GM19463 (cell line): Measurements from ENCODE around the gene NPR2.
A peak's percentile ranks its signal among the peaks of the same experiment; 100 is the strongest.

Experiments used
- ATAC-seq: cut with Tn5 transposase; IDR thresholded peaks from one replicate; pipeline ENCODE4 v1.9.1; 2021; ENCODE audit warnings: mild to moderate bottlenecking, moderate library complexity; ENCODE audit not compliant: unreplicated experiment

The NPR2 gene

GRCh38 chr9:35791297-35791921, at the start of gene NPR2:
Gene NPR2 (plus strand): TSS chr9:35791591. CDS start chr9:35792409, 818 bp downstream.
- no peak for ATAC-seq

DNA sequence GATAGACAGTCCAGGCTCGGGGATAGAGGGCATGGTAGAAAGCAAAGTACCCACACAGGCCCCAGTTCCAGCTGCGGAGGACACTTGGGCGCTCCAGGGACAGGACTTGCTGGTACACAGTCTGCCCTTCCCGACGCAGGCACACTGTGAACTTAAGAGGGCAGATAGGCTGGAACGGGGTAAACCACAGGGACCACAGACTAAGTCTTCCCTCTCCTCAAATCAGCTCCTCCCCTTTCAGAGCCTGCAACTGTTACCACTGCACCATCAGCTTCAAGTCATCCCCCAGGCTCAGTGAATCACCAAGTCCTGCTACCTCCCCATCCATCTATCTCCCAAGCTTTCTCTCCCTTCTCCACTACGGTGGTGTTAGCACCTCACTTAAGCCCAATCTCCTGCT, 49.7 kb upstream of the NPR2 start:
- ATAC-seq: no peak

- ATAC-seq: no peak
Observed at GRCh38 chr9:35743452-35743851, 47.9 kb upstream of the NPR2 start.

GRCh38 chr9:35743880-35744518, 47.4 kb upstream of the NPR2 start:
- ATAC-seq: no peak

DNA sequence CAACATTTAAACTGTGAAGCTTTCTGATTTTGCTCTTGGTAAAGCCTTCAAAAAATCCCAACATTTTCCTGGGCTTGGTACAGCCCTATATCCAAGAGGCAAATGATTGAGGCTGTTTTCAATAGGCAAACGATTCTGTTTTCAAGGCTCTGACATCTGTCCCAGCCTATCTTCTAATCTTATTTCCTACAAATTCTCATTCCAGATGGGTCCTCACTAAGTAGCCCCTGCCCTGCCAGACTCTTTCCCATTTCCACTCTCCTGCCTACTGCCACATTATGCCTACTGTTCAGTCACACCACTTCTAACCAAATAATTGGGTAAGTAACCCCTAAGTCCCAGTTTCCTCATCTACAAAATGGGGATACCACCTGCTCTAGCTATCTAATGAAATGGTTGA, 45.8 kb upstream of the NPR2 start:
- ATAC-seq: no peak

DNA sequence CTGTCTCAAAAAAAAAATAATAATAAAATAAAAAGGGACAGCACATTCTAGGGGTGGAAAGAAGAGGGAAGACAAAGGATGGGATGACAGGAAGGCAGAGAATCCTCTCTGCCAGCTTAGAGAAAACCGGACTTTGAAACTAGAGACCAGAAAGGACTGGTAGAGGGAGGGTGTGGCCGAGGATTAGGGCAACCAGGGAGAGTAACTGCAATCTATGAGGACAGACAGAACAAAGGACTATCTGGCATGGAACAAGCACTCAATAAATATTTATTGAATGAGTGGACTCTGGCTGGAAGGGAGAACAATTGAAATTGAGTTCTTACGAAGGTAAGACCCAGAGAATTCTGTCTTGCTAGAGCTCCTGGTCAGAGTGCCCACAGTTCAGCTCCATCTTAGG, 44.8 kb upstream of the NPR2 start:
- no peak for ATAC-seq

DNA sequence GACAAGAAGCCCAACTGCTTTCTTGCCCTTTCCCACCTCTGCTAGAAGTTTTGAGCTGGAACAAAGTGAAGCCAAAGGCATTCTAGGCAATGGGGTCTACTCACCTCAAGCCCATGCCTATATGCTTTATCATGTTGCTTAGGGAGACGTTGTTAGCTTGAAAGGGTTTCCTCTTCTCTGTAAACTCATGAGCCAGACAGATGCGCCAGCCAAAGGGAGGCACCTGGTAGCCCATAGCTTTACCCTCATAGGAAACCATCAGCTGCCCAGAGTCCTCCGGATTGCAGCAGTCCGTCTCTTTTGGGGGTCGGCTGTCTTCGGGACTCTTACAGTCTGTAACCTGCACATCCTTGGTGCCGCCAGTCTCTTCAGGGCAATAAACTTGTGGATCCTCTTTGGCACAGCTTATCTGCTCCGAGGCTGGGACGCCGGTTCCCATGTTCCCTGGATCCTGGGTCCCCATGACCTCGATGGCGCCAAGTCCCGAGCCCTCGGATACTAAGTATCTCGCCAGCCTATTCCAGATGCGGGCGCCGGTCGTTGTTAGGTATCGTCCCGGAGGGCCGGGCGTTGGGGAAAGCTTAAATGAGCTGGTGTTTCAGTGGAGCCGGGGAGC, 43.0 kb upstream of the NPR2 start:
- no peak for ATAC-seq

DNA sequence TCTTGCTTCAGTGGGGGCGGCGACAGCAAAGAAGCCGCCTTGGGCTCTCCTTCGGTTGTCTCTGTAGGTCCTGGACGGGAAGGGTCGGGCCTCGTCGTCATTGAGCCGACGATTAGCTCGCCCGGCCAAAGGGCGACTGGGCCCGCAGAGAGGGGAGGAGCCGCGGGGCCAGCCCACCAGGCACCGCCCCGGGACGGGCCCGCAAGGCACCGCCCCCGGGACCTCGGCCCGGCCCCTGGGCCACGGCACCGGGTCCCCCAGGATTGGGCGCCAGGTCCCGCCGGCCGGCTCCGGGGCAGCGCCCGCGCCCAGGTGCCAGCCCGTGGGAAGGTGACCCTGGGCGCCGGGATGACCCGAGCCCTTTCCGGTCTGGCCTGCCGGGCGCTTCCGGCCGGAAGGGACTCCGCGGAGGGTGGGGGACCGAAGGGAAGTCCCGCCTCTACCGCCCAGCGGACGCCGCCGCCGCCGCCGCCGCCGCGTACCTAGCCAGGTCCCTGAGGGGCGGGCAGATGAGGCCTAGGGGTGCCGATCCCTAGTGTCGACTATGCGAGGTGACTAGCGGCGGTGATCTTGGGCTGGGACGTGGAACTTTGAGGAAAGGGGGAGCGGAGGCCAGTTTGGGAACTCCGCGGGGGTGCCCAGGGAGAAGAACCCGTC, 42.4 kb upstream of the NPR2 start, which contains the start of the genes GBA2 and RGP1:
Gene GBA2 (minus strand): TSS at position 371 of the 657 bp plus-strand sequence. CDS start 524 bp downstream, outside the sequence.
Gene RGP1 (plus strand): TSS at position 430 of the 657 bp plus-strand sequence. CDS start 469 bp downstream, outside the sequence.
- peak; percentile 85 for ATAC-seq

DNA sequence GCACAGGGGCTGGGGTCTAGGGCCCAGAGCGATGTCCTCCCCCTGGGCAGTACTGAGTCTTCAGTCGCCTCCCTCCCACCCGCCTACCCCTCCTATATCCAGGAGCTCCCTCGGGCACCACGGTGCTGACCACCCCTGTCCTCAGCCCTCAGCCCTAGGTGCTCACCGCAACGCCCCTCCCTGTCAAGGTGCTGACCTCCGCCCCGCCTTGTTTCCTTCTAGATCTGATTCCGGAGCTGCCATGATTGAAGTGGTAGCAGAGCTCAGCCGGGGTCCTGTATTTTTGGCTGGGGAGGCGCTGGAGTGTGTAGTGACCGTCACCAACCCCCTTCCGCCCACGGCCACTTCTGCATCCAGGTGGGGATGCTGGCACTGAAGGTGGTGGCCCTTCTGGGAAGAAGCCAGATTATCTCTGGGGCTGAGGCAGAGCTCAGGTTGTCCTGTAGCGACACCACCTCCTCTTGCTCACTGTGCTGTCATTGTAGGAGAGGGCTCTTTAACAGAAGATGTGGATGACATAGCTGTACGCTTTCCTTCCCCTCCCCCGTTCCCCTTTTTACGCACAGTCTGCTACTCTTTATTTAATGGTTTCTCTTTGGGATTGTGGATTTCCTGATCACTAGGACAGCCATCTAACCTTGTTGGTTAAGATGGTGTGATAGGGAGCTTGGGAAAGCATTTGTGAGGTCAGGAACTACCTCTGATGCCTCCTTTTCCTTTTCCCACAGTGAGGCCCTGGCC, 41.7 kb upstream of the NPR2 start:
- ATAC-seq: peak; percentile 15

DNA sequence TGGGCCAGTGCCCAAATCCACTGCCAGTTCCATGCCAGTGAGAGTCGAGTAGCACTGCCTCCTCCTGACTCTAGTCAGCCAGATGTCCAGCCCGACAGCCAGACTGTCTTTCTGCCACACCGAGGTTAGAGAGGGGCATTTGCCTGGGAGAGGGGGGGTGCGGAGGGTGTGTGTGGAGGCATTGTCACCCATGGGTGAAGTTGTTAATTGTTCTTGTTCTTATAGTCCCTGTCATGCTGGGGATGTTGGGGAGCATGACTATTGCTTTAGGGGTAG, 41.2 kb upstream of the NPR2 start:
- no peak for ATAC-seq

DNA sequence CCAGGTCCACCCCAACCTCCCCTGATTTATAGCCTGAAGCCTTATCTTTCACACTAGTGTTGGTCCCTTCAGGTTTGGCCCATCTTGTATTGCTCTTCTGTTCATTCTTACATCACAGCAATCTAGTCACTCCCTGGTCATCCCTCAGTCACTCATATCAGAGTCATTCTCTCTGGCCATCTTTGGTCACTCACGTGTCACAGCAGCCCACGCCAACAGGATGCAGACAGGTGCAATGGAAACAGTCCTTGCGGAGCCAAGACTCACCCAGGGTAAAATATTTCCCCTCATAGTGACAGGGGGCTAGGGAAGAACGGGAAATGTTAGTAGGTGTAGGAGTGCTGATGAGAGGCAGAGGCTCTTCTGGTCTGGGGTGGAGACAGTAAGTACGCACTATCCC, 37.9 kb upstream of the NPR2 start:
- ATAC-seq: no peak

- ATAC-seq: no peak
Observed at GRCh38 chr9:35754264-35754663, 37.1 kb upstream of the NPR2 start, which contains the start of gene MSMP. Gene MSMP (minus strand): TSS chr9:35754276. CDS start chr9:35754129, 147 bp downstream.

- no peak for ATAC-seq
Observed at GRCh38 chr9:35755071-35755470, 36.3 kb upstream of the NPR2 start.

DNA sequence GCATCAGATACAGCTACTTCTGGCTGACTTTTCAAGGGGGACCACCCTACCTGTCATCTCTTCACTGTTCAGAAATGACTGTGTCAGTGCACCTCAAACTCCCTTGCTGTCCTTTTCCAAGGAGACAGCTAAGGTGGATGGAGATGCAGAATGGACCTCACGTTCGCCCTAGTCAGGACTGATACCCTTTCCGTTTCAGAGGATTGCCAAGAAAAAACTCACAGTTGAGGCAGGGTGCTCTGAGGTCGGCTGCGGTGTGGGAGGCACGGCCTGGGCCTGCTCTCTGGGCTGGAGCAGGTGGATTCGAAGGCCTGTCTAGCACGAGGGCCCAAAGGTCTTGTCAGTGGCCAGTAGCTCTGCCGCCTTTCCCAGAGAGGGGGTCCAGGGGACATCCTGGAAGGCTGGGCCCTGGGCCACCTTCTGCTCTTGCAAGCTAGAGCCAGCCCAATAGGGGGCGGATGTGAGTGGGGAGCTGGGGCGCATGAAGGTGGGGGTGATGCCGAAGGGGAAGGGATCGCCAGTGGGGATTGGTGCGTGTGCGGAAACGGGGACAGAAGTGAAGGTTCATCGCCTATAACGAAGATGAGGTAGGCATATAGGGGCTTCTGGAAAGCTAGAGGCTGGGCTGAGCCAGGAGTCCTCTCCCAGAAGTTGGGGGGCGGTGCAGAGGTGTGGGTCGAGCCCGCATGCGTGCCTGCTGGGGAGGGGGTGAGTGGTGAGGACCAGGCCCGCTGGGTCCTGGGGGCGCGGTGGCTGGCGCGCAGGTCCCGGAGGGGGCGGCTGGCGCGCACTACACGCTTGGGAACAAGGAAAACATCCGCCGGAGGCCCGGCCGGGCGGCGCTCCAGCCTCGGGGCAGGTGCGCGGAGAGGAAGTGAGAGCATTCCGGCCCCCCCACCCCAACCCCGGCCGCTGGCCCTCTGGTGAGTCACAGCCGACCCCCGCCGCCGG, 34.8 kb upstream of the NPR2 start:
- peak; percentile 60 for ATAC-seq

DNA sequence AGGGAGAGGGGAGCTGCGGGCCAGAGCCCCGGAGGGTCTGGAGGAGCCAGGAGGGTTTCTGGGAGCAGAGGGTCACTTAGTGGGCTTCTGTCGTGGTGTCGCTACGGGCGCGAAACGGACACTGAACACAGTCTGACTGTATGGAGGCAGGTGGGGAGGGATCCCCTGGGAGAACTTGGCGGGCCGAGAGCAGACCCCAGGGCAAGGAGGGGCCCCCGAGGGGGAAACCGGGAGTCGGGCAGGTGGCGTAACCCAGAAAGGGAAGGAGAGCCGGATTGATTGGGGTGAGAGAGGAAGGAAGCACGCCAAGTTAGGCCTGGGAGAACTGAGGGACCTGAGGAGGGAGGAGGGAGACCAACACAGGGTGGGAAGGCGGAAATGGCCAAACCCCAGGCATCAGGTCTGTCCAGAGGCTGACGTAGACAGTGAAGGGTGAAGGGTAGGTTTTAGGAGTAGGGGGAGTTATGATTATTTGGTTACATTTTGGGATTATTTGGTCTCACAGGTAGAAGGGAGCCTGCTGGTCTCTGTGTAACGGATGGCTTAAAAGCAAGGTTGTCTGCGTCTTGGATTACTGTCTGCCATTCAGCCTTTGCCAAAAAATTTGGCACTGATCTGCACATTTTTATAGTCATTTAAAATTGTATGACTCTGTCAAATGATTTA, 34.0 kb upstream of the NPR2 start:
- ATAC-seq: peak; percentile 43

- no peak for ATAC-seq
Observed at GRCh38 chr9:35757892-35758275, 33.5 kb upstream of the NPR2 start.

- ATAC-seq: no peak
Observed at GRCh38 chr9:35758475-35759050, 32.8 kb upstream of the NPR2 start.

GRCh38 chr9:35759795-35760194, 31.6 kb upstream of the NPR2 start:
- no peak for ATAC-seq

DNA sequence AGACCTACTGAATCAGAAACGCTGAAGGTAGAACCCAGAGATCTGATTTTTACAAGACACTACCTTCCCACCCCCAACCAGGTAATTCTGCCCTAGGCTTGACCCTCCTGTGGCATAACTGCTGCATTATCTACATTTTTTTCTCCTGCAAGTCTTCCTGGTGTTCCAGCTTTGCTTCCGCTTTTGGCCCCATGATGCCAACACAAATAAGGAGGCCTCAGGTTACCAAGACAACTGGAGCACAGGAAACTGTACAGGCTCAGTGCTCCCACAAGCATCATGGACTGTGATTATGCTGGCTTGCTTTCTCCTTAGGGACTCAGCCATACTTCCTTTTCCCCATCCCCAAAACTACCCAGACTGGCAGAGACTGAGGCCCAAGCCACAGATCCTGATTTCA, 30.7 kb upstream of the NPR2 start:
- no peak for ATAC-seq
